GM12875 (cell line): ENCODE measurements around the gene GPR65.
"Not testable (repeated sequence)": the region's sequence is repeated elsewhere in the genome, so short reads cannot be mapped to it uniquely, and the experiment has no call there.

ENCODE experiments used
- H3K4me3 ChIP-seq: one replicate; pipeline ENCODE4 v1.5.1; 2011; ENCODE audit warnings: low read depth, low read length, control low read depth
- CTCF ChIP-seq: IDR thresholded peaks from 2 replicates; pipeline ENCODE4 v1.5.1; 2011; ENCODE audit warnings: low read depth, mild to moderate bottlenecking, control low read depth, inconsistent platforms, low read length, moderate library complexity, borderline replicate concordance; ENCODE audit not compliant: insufficient read depth

Gene GPR65

GRCh38 chr14:88009486-88009885, 4.6 kb downstream of the GPR65 start:
- no peak overlapping the region for H3K4me3 ChIP-seq
- no peak for TF ChIP-seq CTCF

- no peak overlapping the region for H3K4me3 ChIP-seq
- no peak for TF ChIP-seq CTCF
Observed at GRCh38 chr14:88010331-88010730, 5.4 kb downstream of the GPR65 start.

GRCh38 chr14:88012495-88012894, 7.6 kb downstream of the GPR65 start:
- no peak for TF ChIP-seq CTCF
- no peak overlapping the region for H3K4me3 ChIP-seq

GRCh38 chr14:88013750-88014349, 8.9 kb downstream of the GPR65 start:
- peak; percentile 88 for TF ChIP-seq CTCF

GRCh38 chr14:88016768-88017167, 11.8 kb downstream of the GPR65 start:
- no peak for TF ChIP-seq CTCF
- H3K4me3 ChIP-seq = no peak overlapping the region

More at GRCh38 chr14:88013750-88014349, 8.9 kb downstream of the GPR65 start:
- no peak overlapping the region for H3K4me3 ChIP-seq

- TF ChIP-seq CTCF = no peak
- H3K4me3 ChIP-seq = no peak overlapping the region
Observed at GRCh38 chr14:88017535-88017934, 12.6 kb downstream of the GPR65 start.

GRCh38 chr14:88023658-88024187, 18.8 kb downstream of the GPR65 start:
- no peak overlapping the region for H3K4me3 ChIP-seq
- TF ChIP-seq CTCF = no peak

GRCh38 chr14:88024252-88025086, 19.5 kb downstream of the GPR65 start:
- H3K4me3 ChIP-seq = not testable (repeated sequence)
